Measurements from ENCODE around the gene ELP5.

- no peak for TF ChIP-seq POLR2A (IDR thresholded peaks at IDR 0.05; ENCODE audit: low read depth)
- TF ChIP-seq, protein P1, sequence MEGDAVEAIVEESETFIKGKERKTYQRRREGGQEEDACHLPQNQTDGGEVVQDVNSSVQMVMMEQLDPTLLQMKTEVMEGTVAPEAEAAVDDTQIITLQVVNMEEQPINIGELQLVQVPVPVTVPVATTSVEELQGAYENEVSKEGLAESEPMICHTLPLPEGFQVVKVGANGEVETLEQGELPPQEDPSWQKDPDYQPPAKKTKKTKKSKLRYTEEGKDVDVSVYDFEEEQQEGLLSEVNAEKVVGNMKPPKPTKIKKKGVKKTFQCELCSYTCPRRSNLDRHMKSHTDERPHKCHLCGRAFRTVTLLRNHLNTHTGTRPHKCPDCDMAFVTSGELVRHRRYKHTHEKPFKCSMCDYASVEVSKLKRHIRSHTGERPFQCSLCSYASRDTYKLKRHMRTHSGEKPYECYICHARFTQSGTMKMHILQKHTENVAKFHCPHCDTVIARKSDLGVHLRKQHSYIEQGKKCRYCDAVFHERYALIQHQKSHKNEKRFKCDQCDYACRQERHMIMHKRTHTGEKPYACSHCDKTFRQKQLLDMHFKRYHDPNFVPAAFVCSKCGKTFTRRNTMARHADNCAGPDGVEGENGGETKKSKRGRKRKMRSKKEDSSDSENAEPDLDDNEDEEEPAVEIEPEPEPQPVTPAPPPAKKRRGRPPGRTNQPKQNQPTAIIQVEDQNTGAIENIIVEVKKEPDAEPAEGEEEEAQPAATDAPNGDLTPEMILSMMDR (IDR thresholded peaks at IDR 0.05) = no peak
- TF ChIP-seq EP300 (IDR thresholded peaks at IDR 0.05) = no peak
- peak in 1 of 2 donors; percentile 5 for TF ChIP-seq POLR2AphosphoS5 (IDR thresholded peaks at IDR 0.05)
Observed at GRCh38 chr17:7290166-7290565, 38.2 kb downstream of the ELP5 start.

Measured in esophagus muscularis mucosa (tissue), 4 donors.